HepG2 (cell line): ENCODE data around the gene SRSF10. TPM values are rescaled to one million over a fixed set of nuclear protein-coding genes. Genes with fewer than 3 reads are reported as not detected.

Experiments
- HOXA9 ChIP-seq: sonication (generic); formaldehyde crosslinking; IDR thresholded peaks from 2 replicates; pipeline ENCODE4 v1.8.1; 2022; ENCODE audit warnings: missing genetic modification reagents, mild to moderate bottlenecking, moderate library complexity, borderline replicate concordance
- IKZF4 ChIP-seq: sonication (generic); formaldehyde crosslinking; IDR thresholded peaks from 2 replicates; pipeline ENCODE4 v1.5.1; 2020; ENCODE audit warnings: borderline replicate concordance, mild to moderate bottlenecking, low read depth, missing genetic modification reagents; ENCODE audit errors: not compliant biosample characterization
- JUN ChIP-seq: sonication (generic); formaldehyde crosslinking; IDR thresholded peaks from 2 replicates; pipeline ENCODE4 v1.4.0; 2020; ENCODE audit warnings: mild to moderate bottlenecking, missing genetic modification reagents
- SMAD1 ChIP-seq: sonication (generic); formaldehyde crosslinking; IDR thresholded peaks from 2 replicates; pipeline ENCODE4 v1.4.0; 2020; ENCODE audit warnings: missing genetic modification reagents, low read depth, mild to moderate bottlenecking, borderline replicate concordance
- TBX2 ChIP-seq: sonication (generic); formaldehyde crosslinking; IDR thresholded peaks from 2 replicates; pipeline ENCODE4 v1.5.0; 2020; ENCODE audit warnings: missing genetic modification reagents, mild to moderate bottlenecking, borderline replicate concordance
- ZNF234 ChIP-seq: sonication (generic); formaldehyde crosslinking; conservative IDR thresholded peaks from 2 replicates; pipeline ENCODE4 v1.5.1; 2020; ENCODE audit warnings: mild to moderate bottlenecking, missing genetic modification reagents
- ZNF253 ChIP-seq: sonication (generic); formaldehyde crosslinking; IDR thresholded peaks from 2 replicates; pipeline ENCODE4 v1.8.0; 2022; ENCODE audit warnings: mild to moderate bottlenecking, missing genetic modification reagents, borderline replicate concordance
- ZNF33A ChIP-seq: sonication (generic); formaldehyde crosslinking; IDR thresholded peaks from 2 replicates; pipeline ENCODE4 v1.5.1; 2020; ENCODE audit warnings: missing genetic modification reagents, mild to moderate bottlenecking, moderate library complexity, borderline replicate concordance
- ZNF354B ChIP-seq: sonication (generic); formaldehyde crosslinking; IDR thresholded peaks from 2 replicates; pipeline ENCODE4 v1.8.0; 2022; ENCODE audit warnings: mild to moderate bottlenecking, missing genetic modification reagents
- ZNF850 ChIP-seq: sonication (generic); formaldehyde crosslinking; conservative IDR thresholded peaks from 2 replicates; pipeline ENCODE4 v1.9.0; 2021; ENCODE audit warnings: mild to moderate bottlenecking, missing genetic modification reagents
- polyA plus RNA-seq, 8 experiments: library from polyadenylated mRNA; depleted of rRNA in 3 of 8; stranded (reverse) in 7 of 8; unstranded in 1 of 8; fragments of >200 nt; fragmentation: Illumina TruSeq in 4 of 8; extraction: Trizol in 4 of 8; gene quantifications; 2 replicates each; pipeline versions ENCODE4 v1.2.1 to v1.2.3, GENCODE V29; 2011 to 2016; ENCODE audit warnings: low read depth in 4 of 8, missing spikeins in 1 of 8, mixed read lengths in 1 of 8; ENCODE audit not compliant: insufficient read depth in 1 of 8
- total RNA-seq, 5 experiments: library from RNA; depleted of rRNA; stranded (reverse); fragments of >200 nt; fragmentation: Illumina TruSeq; extraction: Trizol; gene quantifications; 2 replicates each; pipeline ENCODE4 v1.2.3, GENCODE V29; 2016; ENCODE audit warnings: low read depth in 1 of 5
- TF ChIP-seq, protein P1 (sequence below): IDR thresholded peaks from 2 replicates; pipeline ENCODE4 v1.6.1; 2016; ENCODE audit warnings: low read depth
- TF ChIP-seq, protein P2 (sequence below): sonication (generic); formaldehyde crosslinking; conservative IDR thresholded peaks from 2 replicates; pipeline ENCODE4 v1.5.0; 2020; ENCODE audit warnings: missing genetic modification reagents
- TF ChIP-seq, protein P3 (sequence below): sonication (generic); formaldehyde crosslinking; IDR thresholded peaks from 2 replicates; pipeline ENCODE4 v1.4.0; 2020; ENCODE audit warnings: mild to moderate bottlenecking, missing genetic modification reagents
- TF ChIP-seq, protein P4 (sequence below), 2 experiments: sonication (generic) in 1 of 2; formaldehyde crosslinking in 1 of 2; IDR thresholded peaks; 2 replicates each; pipeline versions ENCODE4 v1.4.0 to v1.6.1; 2018 to 2020; ENCODE audit warnings: missing genetic modification reagents in 2 of 2, borderline replicate concordance in 1 of 2, low read depth in 1 of 2, mild to moderate bottlenecking in 1 of 2, missing biosample characterization in 1 of 2
- TF ChIP-seq, protein P5 (sequence below): sonication (generic); formaldehyde crosslinking; IDR thresholded peaks from 2 replicates; pipeline ENCODE4 v1.4.0; 2020; ENCODE audit warnings: missing genetic modification reagents, low read depth, mild to moderate bottlenecking, borderline replicate concordance

Gene SRSF10
- total and polyA plus RNA-seq, 2 of the 13 experiments (the other 11 are each of a cell fraction or from before 2014, with no cell fraction given) = 126 to 186 TPM

DNA sequence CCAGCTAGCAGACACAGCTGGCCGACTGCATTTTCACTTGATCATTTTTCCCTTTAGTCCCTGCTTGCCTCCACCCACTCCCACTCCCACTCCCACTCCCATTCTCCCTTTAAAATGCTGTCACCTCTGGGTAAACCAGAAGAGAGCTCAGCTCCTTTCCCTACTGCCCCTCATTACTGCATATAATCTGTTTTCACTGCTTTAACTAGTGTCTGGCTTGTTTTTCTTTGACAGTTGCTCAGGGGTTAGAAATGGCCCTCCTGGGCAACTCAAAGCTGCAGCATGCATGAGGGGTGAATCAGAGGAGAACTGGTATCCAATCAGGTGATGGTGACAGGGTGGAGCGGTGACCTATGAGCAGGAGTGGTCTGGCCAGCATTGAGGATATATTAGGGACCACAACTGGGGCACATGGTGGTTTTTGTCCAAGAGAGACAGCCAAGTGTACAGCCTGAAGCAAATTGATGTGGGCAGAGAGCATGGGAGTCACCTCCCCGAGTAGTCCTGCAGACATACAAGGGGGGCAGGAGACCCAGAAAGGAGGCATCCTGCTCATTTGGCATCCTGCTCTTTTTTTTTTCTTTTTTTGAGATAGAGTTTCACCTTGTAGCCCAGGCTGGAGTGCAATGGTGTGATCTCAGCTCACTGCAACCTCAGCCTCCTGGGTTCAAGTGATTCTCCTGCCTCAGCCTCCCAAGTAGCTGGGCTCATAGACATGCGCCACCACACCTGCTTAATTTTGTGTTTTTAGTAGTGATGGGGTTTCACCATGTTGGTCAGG, 42.6 kb upstream of the SRSF10 start (continued):
- TF ChIP-seq, protein P1, sequence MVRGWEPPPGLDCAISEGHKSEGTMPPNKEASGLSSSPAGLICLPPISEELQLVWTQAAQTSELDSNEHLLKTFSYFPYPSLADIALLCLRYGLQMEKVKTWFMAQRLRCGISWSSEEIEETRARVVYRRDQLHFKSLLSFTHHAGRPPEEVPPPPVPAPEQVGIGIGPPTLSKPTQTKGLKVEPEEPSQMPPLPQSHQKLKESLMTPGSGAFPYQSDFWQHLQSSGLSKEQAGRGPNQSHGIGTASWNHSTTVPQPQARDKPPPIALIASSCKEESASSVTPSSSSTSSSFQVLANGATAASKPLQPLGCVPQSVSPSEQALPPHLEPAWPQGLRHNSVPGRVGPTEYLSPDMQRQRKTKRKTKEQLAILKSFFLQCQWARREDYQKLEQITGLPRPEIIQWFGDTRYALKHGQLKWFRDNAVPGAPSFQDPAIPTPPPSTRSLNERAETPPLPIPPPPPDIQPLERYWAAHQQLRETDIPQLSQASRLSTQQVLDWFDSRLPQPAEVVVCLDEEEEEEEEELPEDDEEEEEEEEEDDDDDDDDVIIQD (CRISPR knock-in tag) = peak; percentile 13; the same call in 1 of the 2 replicates
- TF ChIP-seq ZNF850 (CRISPR knock-in tag) (no peak), SMAD1 (CRISPR knock-in tag) (0 out of 2 replicates have a peak, but pooled peaks have one; percentile 60), TBX2 (CRISPR knock-in tag) (peak; percentile 50; the same call in 1 of the 2 replicates), ZNF33A (no peak), ZNF234 (CRISPR knock-in tag) (no peak), ZNF253 (CRISPR knock-in tag) (no peak), JUN (CRISPR knock-in tag) (0 out of 2 replicates have a peak, but pooled peaks have one; percentile 59), HOXA9 (CRISPR knock-in tag) (no peak), IKZF4 (peak; percentile 30), ZNF354B (CRISPR knock-in tag) (no peak)
- TF ChIP-seq, protein P2, sequence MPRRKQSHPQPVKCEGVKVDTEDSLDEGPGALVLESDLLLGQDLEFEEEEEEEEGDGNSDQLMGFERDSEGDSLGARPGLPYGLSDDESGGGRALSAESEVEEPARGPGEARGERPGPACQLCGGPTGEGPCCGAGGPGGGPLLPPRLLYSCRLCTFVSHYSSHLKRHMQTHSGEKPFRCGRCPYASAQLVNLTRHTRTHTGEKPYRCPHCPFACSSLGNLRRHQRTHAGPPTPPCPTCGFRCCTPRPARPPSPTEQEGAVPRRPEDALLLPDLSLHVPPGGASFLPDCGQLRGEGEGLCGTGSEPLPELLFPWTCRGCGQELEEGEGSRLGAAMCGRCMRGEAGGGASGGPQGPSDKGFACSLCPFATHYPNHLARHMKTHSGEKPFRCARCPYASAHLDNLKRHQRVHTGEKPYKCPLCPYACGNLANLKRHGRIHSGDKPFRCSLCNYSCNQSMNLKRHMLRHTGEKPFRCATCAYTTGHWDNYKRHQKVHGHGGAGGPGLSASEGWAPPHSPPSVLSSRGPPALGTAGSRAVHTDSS (CRISPR knock-in tag) = no peak
- TF ChIP-seq, protein P3, sequence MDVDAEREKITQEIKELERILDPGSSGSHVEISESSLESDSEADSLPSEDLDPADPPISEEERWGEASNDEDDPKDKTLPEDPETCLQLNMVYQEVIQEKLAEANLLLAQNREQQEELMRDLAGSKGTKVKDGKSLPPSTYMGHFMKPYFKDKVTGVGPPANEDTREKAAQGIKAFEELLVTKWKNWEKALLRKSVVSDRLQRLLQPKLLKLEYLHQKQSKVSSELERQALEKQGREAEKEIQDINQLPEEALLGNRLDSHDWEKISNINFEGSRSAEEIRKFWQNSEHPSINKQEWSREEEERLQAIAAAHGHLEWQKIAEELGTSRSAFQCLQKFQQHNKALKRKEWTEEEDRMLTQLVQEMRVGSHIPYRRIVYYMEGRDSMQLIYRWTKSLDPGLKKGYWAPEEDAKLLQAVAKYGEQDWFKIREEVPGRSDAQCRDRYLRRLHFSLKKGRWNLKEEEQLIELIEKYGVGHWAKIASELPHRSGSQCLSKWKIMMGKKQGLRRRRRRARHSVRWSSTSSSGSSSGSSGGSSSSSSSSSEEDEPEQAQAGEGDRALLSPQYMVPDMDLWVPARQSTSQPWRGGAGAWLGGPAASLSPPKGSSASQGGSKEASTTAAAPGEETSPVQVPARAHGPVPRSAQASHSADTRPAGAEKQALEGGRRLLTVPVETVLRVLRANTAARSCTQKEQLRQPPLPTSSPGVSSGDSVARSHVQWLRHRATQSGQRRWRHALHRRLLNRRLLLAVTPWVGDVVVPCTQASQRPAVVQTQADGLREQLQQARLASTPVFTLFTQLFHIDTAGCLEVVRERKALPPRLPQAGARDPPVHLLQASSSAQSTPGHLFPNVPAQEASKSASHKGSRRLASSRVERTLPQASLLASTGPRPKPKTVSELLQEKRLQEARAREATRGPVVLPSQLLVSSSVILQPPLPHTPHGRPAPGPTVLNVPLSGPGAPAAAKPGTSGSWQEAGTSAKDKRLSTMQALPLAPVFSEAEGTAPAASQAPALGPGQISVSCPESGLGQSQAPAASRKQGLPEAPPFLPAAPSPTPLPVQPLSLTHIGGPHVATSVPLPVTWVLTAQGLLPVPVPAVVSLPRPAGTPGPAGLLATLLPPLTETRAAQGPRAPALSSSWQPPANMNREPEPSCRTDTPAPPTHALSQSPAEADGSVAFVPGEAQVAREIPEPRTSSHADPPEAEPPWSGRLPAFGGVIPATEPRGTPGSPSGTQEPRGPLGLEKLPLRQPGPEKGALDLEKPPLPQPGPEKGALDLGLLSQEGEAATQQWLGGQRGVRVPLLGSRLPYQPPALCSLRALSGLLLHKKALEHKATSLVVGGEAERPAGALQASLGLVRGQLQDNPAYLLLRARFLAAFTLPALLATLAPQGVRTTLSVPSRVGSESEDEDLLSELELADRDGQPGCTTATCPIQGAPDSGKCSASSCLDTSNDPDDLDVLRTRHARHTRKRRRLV (CRISPR knock-in tag) = no peak
- TF ChIP-seq, protein P4, sequence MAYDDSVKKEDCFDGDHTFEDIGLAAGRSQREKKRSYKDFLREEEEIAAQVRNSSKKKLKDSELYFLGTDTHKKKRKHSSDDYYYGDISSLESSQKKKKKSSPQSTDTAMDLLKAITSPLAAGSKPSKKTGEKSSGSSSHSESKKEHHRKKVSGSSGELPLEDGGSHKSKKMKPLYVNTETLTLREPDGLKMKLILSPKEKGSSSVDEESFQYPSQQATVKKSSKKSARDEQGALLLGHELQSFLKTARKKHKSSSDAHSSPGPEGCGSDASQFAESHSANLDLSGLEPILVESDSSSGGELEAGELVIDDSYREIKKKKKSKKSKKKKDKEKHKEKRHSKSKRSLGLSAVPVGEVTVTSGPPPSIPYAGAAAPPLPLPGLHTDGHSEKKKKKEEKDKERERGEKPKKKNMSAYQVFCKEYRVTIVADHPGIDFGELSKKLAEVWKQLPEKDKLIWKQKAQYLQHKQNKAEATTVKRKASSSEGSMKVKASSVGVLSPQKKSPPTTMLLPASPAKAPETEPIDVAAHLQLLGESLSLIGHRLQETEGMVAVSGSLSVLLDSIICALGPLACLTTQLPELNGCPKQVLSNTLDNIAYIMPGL (CRISPR knock-in tag; IDR thresholded peaks at IDR 0.05; ENCODE audit: borderline replicate concordance in 1 of 2, low read depth in 1 of 2) = no peak; a peak in 1 of 4 replicates
- TF ChIP-seq, protein P5, sequence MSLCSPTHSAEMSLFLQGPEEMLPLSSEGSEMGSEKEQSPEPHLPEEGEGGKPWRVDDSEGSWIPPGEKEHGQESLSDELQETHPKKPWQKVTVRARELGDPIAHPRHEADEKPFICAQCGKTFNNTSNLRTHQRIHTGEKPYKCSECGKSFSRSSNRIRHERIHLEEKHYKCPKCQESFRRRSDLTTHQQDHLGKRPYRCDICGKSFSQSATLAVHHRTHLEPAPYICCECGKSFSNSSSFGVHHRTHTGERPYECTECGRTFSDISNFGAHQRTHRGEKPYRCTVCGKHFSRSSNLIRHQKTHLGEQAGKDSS (CRISPR knock-in tag) = 0 out of 2 replicates have a peak, but pooled peaks have one; percentile 24
